Vagina (tissue), 2 donors: Measurements from ENCODE around the gene AIG1.

Experiments used
- CTCF ChIP-seq, 3 experiments: fragments of 450-650 bp in 2 of 3; fragments of 200-600 bp in 1 of 3; sonication (generic) in 1 of 3; IDR thresholded peaks; one replicate each; pipeline ENCODE4 v1.5.1; 2017 to 2019; ENCODE audit warnings: antibody characterized with exemption in 3 of 3, mild to moderate bottlenecking in 2 of 3, moderate library complexity in 2 of 3
- POLR2AphosphoS5 ChIP-seq, 2 donors: sonication (generic); formaldehyde crosslinking; IDR thresholded peaks; one replicate each; pipeline ENCODE4 v1.9.0; 2017; ENCODE audit warnings: antibody characterized with exemption in 2 of 2, mild to moderate bottlenecking in 2 of 2, low read depth in 1 of 2; ENCODE audit not compliant: insufficient read depth in 1 of 2

GRCh38 chr6:143376861-143377260, 316.2 kb downstream of the AIG1 start:
- TF ChIP-seq POLR2AphosphoS5 (IDR thresholded peaks at IDR 0.05; ENCODE audit: insufficient read depth in 1 of 2, low read depth in 1 of 2) (no peak), CTCF (IDR thresholded peaks at IDR 0.05) (no peak)
